PC-9 (cell line): ENCODE results near the gene RBMS3. TPM values are rescaled to one million over a fixed set of nuclear protein-coding genes. Genes with fewer than 3 reads are reported as not detected.

Source experiments
- BruUV-seq: library from RNA; stranded (reverse); fragments of 400-500 nt; replicated peaks from 2 replicates; lab custom pipeline; 2021; lab: Mats Ljungman, UMichigan
- CTCF ChIA-PET: fragments of 300-600 bp; sonication (Branson Sonifier 250); formaldehyde crosslinking; loops from one replicate; lab custom pipeline; 2022; ENCODE audit warnings: antibody characterized with exemption; lab: Charles Lee
- POLR2A ChIA-PET: fragments of 300-600 bp; sonication (Branson Sonifier 250); formaldehyde crosslinking; loops from one replicate; lab custom pipeline; 2022; ENCODE audit warnings: antibody characterized with exemption; ENCODE audit not compliant: unreplicated experiment; lab: Charles Lee
- DNase-seq, 2 experiments: peaks; one replicate each; pipeline versions ENCODE4 v3.0.0 to v3.0.0-alpha.2; 2015 to 2022; ENCODE audit warnings: mixed read lengths in 1 of 2
- H2AFZ ChIP-seq: fragments of 200-600 bp; sonication (generic); 2 replicates; pipeline ENCODE4 v1.8.1; 2017; ENCODE audit warnings: antibody characterized with exemption
- H3F3A ChIP-seq: fragments of 200-600 bp; sonication (generic); 2 replicates; pipeline ENCODE4 v1.8.1; 2017; ENCODE audit warnings: antibody characterized with exemption, mild to moderate bottlenecking, low read depth; ENCODE audit not compliant: insufficient read depth
- H3K27ac ChIP-seq: fragments of 200-600 bp; sonication (generic); 2 replicates; pipeline ENCODE4 v1.6.1; 2016; ENCODE audit warnings: mixed run types
- H3K27me3 ChIP-seq: fragments of 200-600 bp; sonication (generic); 2 replicates; pipeline ENCODE4 v1.6.1; 2016; ENCODE audit warnings: low read depth, mixed run types; ENCODE audit not compliant: insufficient read depth
- H3K36me3 ChIP-seq: fragments of 200-600 bp; sonication (generic); 2 replicates; pipeline ENCODE4 v1.6.1; 2016; ENCODE audit warnings: low read depth, mixed run types
- H3K4me1 ChIP-seq: fragments of 200-600 bp; sonication (generic); replicated peaks from 2 replicates; pipeline ENCODE4 v1.6.1; 2016; ENCODE audit warnings: mixed run types; ENCODE audit not compliant: insufficient read depth
- H3K4me2 ChIP-seq: fragments of 200-600 bp; sonication (generic); 2 replicates; pipeline ENCODE4 v1.6.1; 2017; ENCODE audit warnings: mixed run types
- H3K4me3 ChIP-seq: fragments of 200-600 bp; sonication (generic); 2 replicates; pipeline ENCODE4 v1.6.1; 2016; ENCODE audit warnings: mixed run types
- H3K79me2 ChIP-seq: fragments of 200-600 bp; sonication (generic); 2 replicates; pipeline ENCODE4 v1.6.1; 2017; ENCODE audit warnings: low read depth, mixed run types
- H3K9me2 ChIP-seq: fragments of 200-600 bp; sonication (generic); 2 replicates; pipeline ENCODE4 v1.8.1; 2017; ENCODE audit warnings: mild to moderate bottlenecking; ENCODE audit not compliant: insufficient read depth
- H3K9me3 ChIP-seq: fragments of 200-600 bp; sonication (generic); 2 replicates; pipeline ENCODE4 v1.8.1; 2016; ENCODE audit warnings: low read depth; ENCODE audit not compliant: insufficient read depth
- H4K20me1 ChIP-seq: fragments of 200-600 bp; sonication (generic); 2 replicates; pipeline ENCODE4 v1.8.1; 2017; ENCODE audit not compliant: insufficient read depth
- EZH2 ChIP-seq: fragments of 200-600 bp; sonication (generic); IDR thresholded peaks from 2 replicates; pipeline ENCODE4 v1.8.0; 2017; ENCODE audit warnings: antibody characterized with exemption, low read depth
- intact Hi-C: fragments of 100-400 bp; cut with micrococcal nuclease; formaldehyde crosslinking; loops from one replicate; pipeline ENCODE4 v1.10.0; 2022; ENCODE audit not compliant: unreplicated experiment
- total RNA-seq: library from RNA; stranded (reverse); gene quantifications from 2 replicates; pipeline ENCODE4 v1.2.3, GENCODE V29; 2021
- TF ChIP-seq, protein P1 (sequence below): fragments of 200-600 bp; sonication (generic); conservative IDR thresholded peaks from 2 replicates; pipeline ENCODE4 v1.6.1; 2017; ENCODE audit warnings: mixed run types, antibody characterized with exemption, mild to moderate bottlenecking, moderate library complexity

RBMS3 gene
- total RNA-seq, 1 experiment from 2014 or later = 3.5 TPM

DNA sequence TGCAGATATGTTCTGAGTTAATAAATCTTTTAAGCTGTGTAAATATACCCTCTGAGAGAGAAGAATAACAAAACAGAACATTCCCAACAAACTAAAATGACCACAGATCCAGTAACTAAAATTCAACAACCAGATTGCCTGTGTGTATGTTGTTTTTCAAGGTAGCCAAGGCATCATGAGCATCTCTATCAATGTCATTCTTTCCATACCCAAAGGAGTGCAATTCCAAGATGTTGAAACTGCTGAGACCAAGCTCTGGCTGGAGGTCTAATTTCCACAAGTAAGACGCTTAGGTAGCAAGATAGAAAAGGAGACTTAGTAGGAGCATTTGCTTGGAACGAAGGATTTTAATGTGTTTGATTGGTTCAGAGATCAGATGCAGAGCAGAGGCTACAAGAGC is 276.3 kb downstream of the RBMS3 start:
- Histone ChIP-seq H3K9me2 (no peaks in the 10 kb centered on the region), H3K27me3 (no peaks in the 10 kb centered on the region), H3K36me3 (no peaks in the 10 kb centered on the region), H3K9me3 (no peaks in the 10 kb centered on the region), H4K20me1 (no peaks in the 10 kb centered on the region), H3K4me2 (no peak overlapping the region), H3K27ac (no peak overlapping the region), H2AFZ (no peak overlapping the region), H3K4me1 (no peaks in the 10 kb centered on the region), H3K4me3 (no peak overlapping the region), H3F3A (no peaks in the 10 kb centered on the region), H3K79me2 (no peaks in the 10 kb centered on the region)
- ChIA-PET CTCF (no interaction called here), POLR2A (no interaction called here)
- no peak for TF ChIP-seq EZH2
- TF ChIP-seq, protein P1, sequence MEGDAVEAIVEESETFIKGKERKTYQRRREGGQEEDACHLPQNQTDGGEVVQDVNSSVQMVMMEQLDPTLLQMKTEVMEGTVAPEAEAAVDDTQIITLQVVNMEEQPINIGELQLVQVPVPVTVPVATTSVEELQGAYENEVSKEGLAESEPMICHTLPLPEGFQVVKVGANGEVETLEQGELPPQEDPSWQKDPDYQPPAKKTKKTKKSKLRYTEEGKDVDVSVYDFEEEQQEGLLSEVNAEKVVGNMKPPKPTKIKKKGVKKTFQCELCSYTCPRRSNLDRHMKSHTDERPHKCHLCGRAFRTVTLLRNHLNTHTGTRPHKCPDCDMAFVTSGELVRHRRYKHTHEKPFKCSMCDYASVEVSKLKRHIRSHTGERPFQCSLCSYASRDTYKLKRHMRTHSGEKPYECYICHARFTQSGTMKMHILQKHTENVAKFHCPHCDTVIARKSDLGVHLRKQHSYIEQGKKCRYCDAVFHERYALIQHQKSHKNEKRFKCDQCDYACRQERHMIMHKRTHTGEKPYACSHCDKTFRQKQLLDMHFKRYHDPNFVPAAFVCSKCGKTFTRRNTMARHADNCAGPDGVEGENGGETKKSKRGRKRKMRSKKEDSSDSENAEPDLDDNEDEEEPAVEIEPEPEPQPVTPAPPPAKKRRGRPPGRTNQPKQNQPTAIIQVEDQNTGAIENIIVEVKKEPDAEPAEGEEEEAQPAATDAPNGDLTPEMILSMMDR = no peak
- DNase-seq = no peak
- intact Hi-C loops = no loop called here
- no TSS peak for BruUV-seq

DNA sequence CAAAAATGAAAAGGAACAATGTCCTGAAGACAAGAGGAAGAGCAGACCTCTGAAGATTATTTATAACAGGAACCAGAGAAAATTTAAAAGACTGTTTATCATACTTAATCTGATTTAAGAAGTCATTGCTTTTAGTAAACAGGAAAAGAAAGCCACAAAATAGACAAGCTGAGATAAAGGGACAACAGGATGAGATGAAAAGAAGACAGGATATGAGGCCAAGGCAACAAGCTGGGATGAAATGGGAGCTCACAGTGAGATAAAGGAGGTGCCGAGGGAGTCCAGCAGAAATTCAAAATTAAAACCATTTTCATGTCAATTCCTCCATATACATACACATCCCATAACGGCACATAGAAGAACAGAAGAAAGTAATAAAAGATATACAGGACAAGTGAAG is 277.0 kb downstream of the RBMS3 start:
- H3K9me3 ChIP-seq = no peaks in the 10 kb centered on the region
- CTCF ChIA-PET = no interaction called here
- no peaks in the 10 kb centered on the region for H3K36me3 ChIP-seq
- no peaks in the 10 kb centered on the region for H3F3A ChIP-seq
- no peak for DNase-seq
- POLR2A ChIA-PET = no interaction called here
- no peaks in the 10 kb centered on the region for H3K9me2 ChIP-seq
- intact Hi-C loops = no loop called here
- no peaks in the 10 kb centered on the region for H3K27me3 ChIP-seq
- no peaks in the 10 kb centered on the region for H3K4me1 ChIP-seq
- no peak overlapping the region for H3K27ac ChIP-seq
- H2AFZ ChIP-seq = no peak overlapping the region
- no TSS peak for BruUV-seq
- H3K4me3 ChIP-seq = no peak overlapping the region
- no peaks in the 10 kb centered on the region for H4K20me1 ChIP-seq
- H3K79me2 ChIP-seq = no peaks in the 10 kb centered on the region
- TF ChIP-seq, protein P1 = no peak
- H3K4me2 ChIP-seq = no peak overlapping the region

DNA sequence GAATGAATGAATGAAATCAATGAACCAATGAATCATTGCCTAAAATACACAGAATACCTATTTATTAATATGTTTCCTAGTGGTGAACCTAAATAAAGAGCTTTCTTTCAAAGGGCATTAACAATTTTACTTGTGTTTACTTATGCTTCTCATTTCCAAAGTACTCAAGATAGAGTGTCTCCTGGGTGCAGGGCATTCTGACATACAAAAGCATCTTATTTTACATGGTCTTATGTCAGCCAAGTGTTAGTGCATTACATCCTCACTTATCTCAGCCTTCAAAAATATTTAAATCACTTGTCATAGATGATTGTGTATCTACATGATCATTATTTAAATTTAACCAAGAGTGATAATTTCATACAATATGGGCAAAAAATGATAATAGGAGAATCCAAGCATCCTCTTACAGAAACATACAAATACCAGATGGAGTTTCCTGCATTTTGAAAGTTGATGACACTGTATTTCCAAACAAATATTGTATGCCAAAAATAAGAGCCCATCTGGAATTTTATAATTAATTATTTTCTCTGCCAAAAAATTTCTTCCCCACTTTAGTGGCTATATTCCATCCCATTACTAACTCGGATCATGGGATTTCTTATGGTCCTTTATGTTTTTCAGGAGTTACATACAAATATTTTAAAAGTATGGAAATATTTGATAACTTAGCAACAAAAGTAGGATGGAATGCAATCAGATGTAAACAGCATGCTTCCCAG is 279.0 kb downstream of the RBMS3 start:
- no TSS peak for BruUV-seq
- no peak for TF ChIP-seq EZH2
- TF ChIP-seq, protein P1 = no peak
- H3K9me3 ChIP-seq = no peaks in the 10 kb centered on the region

More for the DNA sequence above, 279.0 kb downstream of the RBMS3 start:
- Histone ChIP-seq H2AFZ (no peak overlapping the region), H3K27ac (no peak overlapping the region), H3K4me3 (no peak overlapping the region), H3K9me2 (no peaks in the 10 kb centered on the region), H3K36me3 (no peaks in the 10 kb centered on the region), H3K27me3 (no peaks in the 10 kb centered on the region), H3K4me2 (no peak overlapping the region), H3K79me2 (no peaks in the 10 kb centered on the region), H4K20me1 (no peaks in the 10 kb centered on the region), H3K4me1 (no peaks in the 10 kb centered on the region), H3F3A (no peaks in the 10 kb centered on the region)
- DNase-seq = no peak
- POLR2A ChIA-PET = no interaction called here
- intact Hi-C loops = no loop called here
- CTCF ChIA-PET = no interaction called here
